ENCODE measurements around the gene POLK.
"Not testable (repeated sequence)": the region's sequence is repeated elsewhere in the genome, so short reads cannot be mapped to it uniquely, and the experiment has no call there.

The POLK gene

DNA sequence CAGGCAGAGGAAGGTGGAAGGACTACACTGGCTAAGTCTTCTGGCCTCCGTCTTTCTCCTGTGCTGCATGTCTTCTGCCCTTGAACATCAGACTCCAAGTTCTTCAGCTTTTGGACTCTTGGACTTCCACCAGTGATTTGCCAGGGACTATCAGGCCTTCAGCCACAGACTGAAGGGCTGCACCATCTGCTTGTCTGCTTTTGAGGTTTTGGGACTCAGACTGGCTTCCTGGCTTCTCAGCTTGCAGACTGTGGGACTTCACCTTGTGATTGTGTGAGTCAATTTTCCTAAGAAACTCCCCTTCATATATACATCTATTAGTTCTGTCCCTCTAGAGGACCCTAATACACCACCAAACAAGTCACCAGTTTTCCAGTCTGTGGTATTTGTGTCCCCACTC, 89.9 kb downstream of the POLK start:
- Histone ChIP-seq H3K36me3 (ENCODE audit: insufficient read depth) (no peaks in the 10 kb centered on the region), H4K20me1 (ENCODE audit: insufficient read depth) (no peaks in the 10 kb centered on the region), H3K4me3 (IDR thresholded peaks at IDR 0.05; ENCODE audit: insufficient read depth, low read depth, low read length) (no peak overlapping the region), H3K27me3 (ENCODE audit: insufficient read depth, low read depth) (no peaks in the 10 kb centered on the region), H3K9ac (no peak overlapping the region), H3K4me1 (ENCODE audit: low read depth, poor library complexity, severe bottlenecking) (no peaks in the 10 kb centered on the region), H2AFZ (ENCODE audit: low read depth) (no peak overlapping the region), H3K4me2 (no peak overlapping the region), H3K79me2 (ENCODE audit: insufficient read depth, low read depth) (no peaks in the 10 kb centered on the region), H3K27ac (no peak overlapping the region)
- no peak for TF ChIP-seq CTCF (conservative IDR thresholded peaks at IDR 0.05; ENCODE audit: low read depth, low read length)

DNA sequence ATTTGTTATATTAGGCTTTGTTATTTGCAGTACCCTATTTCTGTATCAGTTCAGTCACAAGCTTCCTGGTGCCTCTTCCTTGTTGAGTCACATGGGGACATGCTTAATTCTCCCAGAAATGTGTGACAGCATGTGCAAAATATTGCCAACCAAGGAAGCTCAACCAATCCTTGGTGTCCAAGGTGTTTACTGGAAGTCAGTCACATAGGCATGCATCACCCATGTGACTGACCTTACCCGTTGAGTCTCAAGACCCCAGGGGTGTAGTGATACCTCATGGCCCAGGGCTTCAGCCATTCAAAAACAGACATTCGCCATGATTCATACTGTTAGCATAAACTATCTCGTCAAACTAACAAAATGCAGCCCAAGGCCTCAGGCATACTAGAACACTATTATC, 90.3 kb downstream of the POLK start:
- Histone ChIP-seq H4K20me1 (ENCODE audit: insufficient read depth) (no peaks in the 10 kb centered on the region), H3K4me1 (ENCODE audit: low read depth, poor library complexity, severe bottlenecking) (no peaks in the 10 kb centered on the region), H3K36me3 (ENCODE audit: insufficient read depth) (no peaks in the 10 kb centered on the region), H3K4me2 (no peak overlapping the region), H3K4me3 (IDR thresholded peaks at IDR 0.05; ENCODE audit: insufficient read depth, low read depth, low read length) (no peak overlapping the region), H3K79me2 (ENCODE audit: insufficient read depth, low read depth) (no peaks in the 10 kb centered on the region), H2AFZ (ENCODE audit: low read depth) (no peak overlapping the region), H3K27ac (no peak overlapping the region), H3K27me3 (ENCODE audit: insufficient read depth, low read depth) (no peaks in the 10 kb centered on the region), H3K9ac (no peak overlapping the region)
- no peak for TF ChIP-seq CTCF (conservative IDR thresholded peaks at IDR 0.05; ENCODE audit: low read depth, low read length)

DNA sequence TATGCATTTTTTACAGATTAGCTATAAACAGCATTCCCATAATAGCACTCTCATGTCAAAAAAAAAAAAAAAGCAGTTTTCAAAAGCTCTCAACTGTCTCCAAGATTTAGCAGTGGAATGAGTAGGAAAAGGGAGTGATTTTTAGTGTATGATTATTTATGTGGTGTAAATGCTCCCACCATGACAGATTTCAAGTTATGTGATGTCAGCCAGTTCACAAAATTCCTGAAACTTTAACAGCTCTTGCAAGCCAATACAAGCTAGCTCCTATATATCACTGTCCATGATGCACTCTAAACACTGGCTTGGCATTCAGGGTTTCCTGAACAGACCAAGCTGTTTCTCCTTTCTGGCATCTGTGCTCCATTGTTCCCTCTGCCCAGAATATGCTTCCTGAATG, 91.7 kb downstream of the POLK start:
- no peak for TF ChIP-seq CTCF (conservative IDR thresholded peaks at IDR 0.05; ENCODE audit: low read depth, low read length)
- H2AFZ ChIP-seq (ENCODE audit: low read depth), result no peak overlapping the region
- H3K4me3 ChIP-seq (IDR thresholded peaks at IDR 0.05; ENCODE audit: insufficient read depth, low read depth, low read length), result no peak overlapping the region
- H3K27me3 ChIP-seq (ENCODE audit: insufficient read depth, low read depth), result no peaks in the 10 kb centered on the region
- H3K27ac ChIP-seq, result no peak overlapping the region
- H3K79me2 ChIP-seq (ENCODE audit: insufficient read depth, low read depth), result no peaks in the 10 kb centered on the region
- H3K9ac ChIP-seq, result no peak overlapping the region
- H3K4me1 ChIP-seq (ENCODE audit: low read depth, poor library complexity, severe bottlenecking), result no peaks in the 10 kb centered on the region
- H4K20me1 ChIP-seq (ENCODE audit: insufficient read depth), result no peaks in the 10 kb centered on the region
- no peak overlapping the region for H3K4me2 ChIP-seq
- no peaks in the 10 kb centered on the region for H3K36me3 ChIP-seq (ENCODE audit: insufficient read depth)

- Histone ChIP-seq H3K4me2 (no peak overlapping the region), H3K36me3 (ENCODE audit: insufficient read depth) (no peaks in the 10 kb centered on the region), H3K4me1 (ENCODE audit: low read depth, poor library complexity, severe bottlenecking) (no peaks in the 10 kb centered on the region), H3K27ac (no peak overlapping the region), H3K79me2 (ENCODE audit: insufficient read depth, low read depth) (no peaks in the 10 kb centered on the region), H3K27me3 (ENCODE audit: insufficient read depth, low read depth) (no peaks in the 10 kb centered on the region), H3K4me3 (IDR thresholded peaks at IDR 0.05; ENCODE audit: insufficient read depth, low read depth, low read length) (no peak overlapping the region), H2AFZ (ENCODE audit: low read depth) (no peak overlapping the region), H3K9ac (no peak overlapping the region), H4K20me1 (ENCODE audit: insufficient read depth) (no peaks in the 10 kb centered on the region)
- TF ChIP-seq CTCF (conservative IDR thresholded peaks at IDR 0.05; ENCODE audit: low read depth, low read length), result no peak
Observed at GRCh38 chr5:75603821-75604220, 92.1 kb downstream of the POLK start.

DNA sequence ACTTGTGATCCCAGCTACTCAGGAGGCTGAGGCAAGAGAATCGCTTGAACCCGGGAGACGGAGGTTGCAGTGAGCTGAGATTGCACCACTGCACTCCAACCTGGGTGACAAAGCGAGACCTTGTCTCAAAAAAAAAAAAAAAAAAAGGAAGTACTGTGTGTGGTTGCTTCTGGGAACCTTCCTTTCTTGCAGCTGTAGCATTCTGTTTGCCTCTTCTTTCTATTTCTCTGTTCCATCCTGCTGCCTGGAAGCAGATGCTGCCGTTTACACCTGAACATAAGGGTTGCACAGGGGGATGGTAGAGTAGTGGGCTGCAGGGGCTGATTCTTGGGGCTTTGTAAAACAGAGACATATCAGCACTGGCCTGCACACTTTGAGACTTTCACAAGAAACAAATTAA, 95.7 kb downstream of the POLK start:
- H3K4me2 ChIP-seq, result not testable (repeated sequence)

More for the DNA sequence above, 95.7 kb downstream of the POLK start:
- not testable (repeated sequence) for H2AFZ ChIP-seq (ENCODE audit: low read depth); H3K79me2 ChIP-seq (ENCODE audit: insufficient read depth, low read depth); H3K27me3 ChIP-seq (ENCODE audit: insufficient read depth, low read depth); H3K27ac ChIP-seq; H3K4me3 ChIP-seq (IDR thresholded peaks at IDR 0.05; ENCODE audit: insufficient read depth, low read depth, low read length); H3K4me1 ChIP-seq (ENCODE audit: low read depth, poor library complexity, severe bottlenecking); H3K36me3 ChIP-seq (ENCODE audit: insufficient read depth); H3K9ac ChIP-seq; H4K20me1 ChIP-seq (ENCODE audit: insufficient read depth)

Measured in KMS-11 (cell line).